MM.1S (cell line): Measurements from ENCODE around the gene XXYLT1.

Experiments used
- DNase-seq: peaks from one replicate; pipeline ENCODE4 v3.0.0-alpha.2; 2015
- H2AFZ ChIP-seq: fragments of 300-600 bp; sonication (generic); 2 replicates; pipeline ENCODE4 v1.6.0; 2016; ENCODE audit warnings: antibody characterized with exemption, low read length
- H3F3A ChIP-seq: fragments of 300-600 bp; sonication (generic); 2 replicates; pipeline ENCODE4 v1.6.1; 2016; ENCODE audit warnings: mild to moderate bottlenecking, antibody characterized with exemption, low read length, moderate library complexity, mixed read lengths; ENCODE audit not compliant: insufficient read depth
- H3K27ac ChIP-seq: fragments of 300-600 bp; sonication (generic); 2 replicates; pipeline ENCODE4 v1.5.1; 2016; ENCODE audit warnings: mild to moderate bottlenecking, low read length
- H3K27me3 ChIP-seq: fragments of 300-600 bp; sonication (generic); replicated peaks from 2 replicates; pipeline ENCODE4 v1.6.0; 2016; ENCODE audit warnings: low read length; ENCODE audit not compliant: insufficient read depth
- H3K36me3 ChIP-seq: fragments of 300-600 bp; sonication (generic); replicated peaks from 2 replicates; pipeline ENCODE4 v1.6.1; 2016; ENCODE audit warnings: mild to moderate bottlenecking, low read length, mixed read lengths; ENCODE audit not compliant: insufficient read depth
- H3K4me1 ChIP-seq: fragments of 300-600 bp; sonication (generic); 2 replicates; pipeline ENCODE4 v1.6.1; 2016; ENCODE audit warnings: low read length, mixed read lengths
- H3K4me2 ChIP-seq: fragments of 300-600 bp; sonication (generic); 2 replicates; pipeline ENCODE4 v1.6.0; 2016; ENCODE audit warnings: low read depth, low read length
- H3K4me3 ChIP-seq: fragments of 300-600 bp; sonication (generic); 2 replicates; pipeline ENCODE4 v1.5.1; 2016; ENCODE audit warnings: low read length, mixed read lengths
- H3K79me2 ChIP-seq: fragments of 300-600 bp; sonication (generic); 2 replicates; pipeline ENCODE4 v1.6.1; 2016; ENCODE audit warnings: mixed run types, low read length, mixed read lengths
- H3K9ac ChIP-seq: fragments of 300-600 bp; sonication (generic); 2 replicates; pipeline ENCODE4 v1.6.1; 2016; ENCODE audit warnings: low read length, mixed read lengths
- H3K9me2 ChIP-seq: fragments of 300-600 bp; sonication (generic); replicated peaks from 2 replicates; pipeline ENCODE4 v1.6.1; 2016; ENCODE audit warnings: mild to moderate bottlenecking, low read length, mixed read lengths; ENCODE audit not compliant: insufficient read depth
- H3K9me3 ChIP-seq: fragments of 300-600 bp; sonication (generic); replicated peaks from 2 replicates; pipeline ENCODE4 v1.6.1; 2016; ENCODE audit warnings: mild to moderate bottlenecking, low read length, mixed read lengths; ENCODE audit not compliant: insufficient read depth
- H4K20me1 ChIP-seq: fragments of 300-600 bp; sonication (generic); 2 replicates; pipeline ENCODE4 v1.6.1; 2016; ENCODE audit warnings: mild to moderate bottlenecking, low read length, moderate library complexity, mixed read lengths; ENCODE audit not compliant: insufficient read depth
- CTCF ChIP-seq: fragments of 300-600 bp; sonication (generic); IDR thresholded peaks from 2 replicates; pipeline ENCODE4 v1.5.1; 2016; ENCODE audit warnings: antibody characterized with exemption, low read length, mixed read lengths
- EZH2 ChIP-seq: fragments of 300-600 bp; sonication (generic); optimal IDR thresholded peaks from 2 replicates; pipeline ENCODE3; 2017; ENCODE audit warnings: low read depth, mild to moderate bottlenecking, antibody characterized with exemption, low read length, mixed read lengths
- EZH2phosphoT487 ChIP-seq: fragments of 300-600 bp; sonication (generic); IDR thresholded peaks from 2 replicates; pipeline ENCODE4 v1.6.1; 2018; ENCODE audit warnings: antibody characterized with exemption, low read length

Gene XXYLT1

GRCh38 chr3:195207056-195207455 is 63.9 kb downstream of the XXYLT1 start:
- peaks cover 18% of the 10 kb centered on the region for H3F3A ChIP-seq
- H3K27me3 ChIP-seq, result peaks cover 5% of the 10 kb centered on the region; the same call in 1 of the 2 replicates
- no peak overlapping the region for H3K4me2 ChIP-seq
- H4K20me1 ChIP-seq, result no peaks in the 10 kb centered on the region
- TF ChIP-seq EZH2 (no peak), CTCF (no peak), EZH2phosphoT487 (no peak)
- no peak overlapping the region for H2AFZ ChIP-seq
- H3K79me2 ChIP-seq, result no peaks in the 10 kb centered on the region
- no peak overlapping the region for H3K9ac ChIP-seq
- H3K27ac ChIP-seq, result no peak overlapping the region
- H3K4me3 ChIP-seq, result no peak overlapping the region
- DNase-seq, result no peak
- no peaks in the 10 kb centered on the region for H3K36me3 ChIP-seq
- H3K4me1 ChIP-seq, result peaks cover 17% of the 10 kb centered on the region
- no peaks in the 10 kb centered on the region for H3K9me3 ChIP-seq
- H3K9me2 ChIP-seq, result no peaks in the 10 kb centered on the region

- Histone ChIP-seq H3K36me3 (no peaks in the 10 kb centered on the region), H4K20me1 (no peaks in the 10 kb centered on the region), H3F3A (peaks cover 18% of the 10 kb centered on the region), H3K9me2 (no peaks in the 10 kb centered on the region), H2AFZ (no peak overlapping the region), H3K4me1 (peaks cover 17% of the 10 kb centered on the region), H3K27ac (no peak overlapping the region), H3K4me3 (no peak overlapping the region), H3K27me3 (no peaks in the 10 kb centered on the region), H3K9ac (no peak overlapping the region), H3K79me2 (no peaks in the 10 kb centered on the region), H3K9me3 (no peaks in the 10 kb centered on the region), H3K4me2 (no peak overlapping the region)
- DNase-seq, result no peak
- no peak for TF ChIP-seq EZH2phosphoT487
- TF ChIP-seq CTCF, result no peak
- TF ChIP-seq EZH2, result no peak
Measured at GRCh38 chr3:195204360-195205163, 66.4 kb downstream of the XXYLT1 start.

- Histone ChIP-seq H3K9me3 (no peaks in the 10 kb centered on the region), H3F3A (peaks cover 14% of the 10 kb centered on the region), H3K27me3 (no peaks in the 10 kb centered on the region), H2AFZ (no peak overlapping the region), H3K27ac (no peak overlapping the region), H3K4me1 (peaks cover 13% of the 10 kb centered on the region), H3K4me2 (no peak overlapping the region), H3K9me2 (no peaks in the 10 kb centered on the region), H3K79me2 (no peaks in the 10 kb centered on the region), H3K9ac (no peak overlapping the region), H3K36me3 (no peaks in the 10 kb centered on the region), H3K4me3 (no peak overlapping the region), H4K20me1 (no peaks in the 10 kb centered on the region)
- no peak for DNase-seq
- TF ChIP-seq CTCF (no peak), EZH2 (no peak), EZH2phosphoT487 (no peak)
Measured at GRCh38 chr3:195203606-195204005, 67.4 kb downstream of the XXYLT1 start.
